H1 (cell line): ENCODE measurements around the gene JOSD1. TPM values are rescaled to one million over a fixed set of nuclear protein-coding genes. Genes with fewer than 3 reads are reported as not detected.

Experiments used
- CTCF ChIA-PET: fragments of 300-600 bp; sonication (Branson Sonifier 250); formaldehyde crosslinking; loops from one replicate; lab custom pipeline; 2021; ENCODE audit not compliant: partially characterized antibody; lab: Charles Lee
- POLR2A ChIA-PET: fragments of 300-600 bp; sonication (Branson Sonifier 250); formaldehyde crosslinking; loops from one replicate; lab custom pipeline; 2021; ENCODE audit warnings: inconsistent platforms; ENCODE audit not compliant: partially characterized antibody; lab: Charles Lee
- DNase-seq, 2 experiments: peaks; one replicate each; pipeline versions ENCODE4 v3.0.0 to v3.0.0-alpha.2; 2010 to 2022; ENCODE audit warnings: low spot score in 2 of 2, low read depth in 1 of 2, mixed read lengths in 1 of 2
- FAIRE-seq: peaks from 2 replicates; lab custom pipeline; 2011; peaks lifted over from hg19 to GRCh38; lab: Jason Lieb, UNC
- H2AFZ ChIP-seq: 2 replicates; pipeline ENCODE4 v1.8.1; 2012; ENCODE audit warnings: low read length, inconsistent platforms
- H2AK5ac ChIP-seq: 2 replicates; pipeline ENCODE4 v1.6.1; 2013; ENCODE audit warnings: low read depth, low read length
- H2BK120ac ChIP-seq: replicated peaks from 2 replicates; pipeline ENCODE3; 2013; ENCODE audit warnings: low read depth, low read length, inconsistent platforms
- H2BK12ac ChIP-seq: 2 replicates; pipeline ENCODE4 v1.6.1; 2013; ENCODE audit warnings: low read depth, low read length
- H2BK15ac ChIP-seq: 2 replicates; pipeline ENCODE4 v1.6.1; 2013; ENCODE audit warnings: low read length
- H2BK20ac ChIP-seq: 2 replicates; pipeline ENCODE4 v1.6.1; 2013; ENCODE audit warnings: low read length
- H2BK5ac ChIP-seq: 2 replicates; pipeline ENCODE4 v1.6.1; 2013; ENCODE audit warnings: low read depth, low read length
- H3K14ac ChIP-seq: 2 replicates; pipeline ENCODE4 v1.6.1; 2013; ENCODE audit warnings: inconsistent platforms; ENCODE audit not compliant: insufficient read length
- H3K18ac ChIP-seq: 2 replicates; pipeline ENCODE4 v1.6.1; 2013; ENCODE audit warnings: low read length; ENCODE audit errors: extremely low read depth
- H3K23ac ChIP-seq: 2 replicates; pipeline ENCODE4 v1.6.1; 2013; ENCODE audit warnings: inconsistent platforms; ENCODE audit not compliant: insufficient read length
- H3K23me2 ChIP-seq: 2 replicates; pipeline ENCODE4 v1.6.1; 2013; ENCODE audit warnings: low read depth, low read length
- H3K27ac ChIP-seq: 2 replicates; pipeline ENCODE4 v1.6.1; 2011; ENCODE audit warnings: low read depth, low read length, inconsistent platforms
- H3K27me3 ChIP-seq, 4 experiments: replicated peaks in 1 of 4; 1 replicate in 1 of 4; 2 replicates in 3 of 4; pipeline versions ENCODE4 v1.6.1 to v1.8.1; 2011 to 2013; ENCODE audit warnings: low read length in 3 of 4, mild to moderate bottlenecking in 3 of 4, inconsistent platforms in 2 of 4, mixed read lengths in 2 of 4, moderate library complexity in 1 of 4; ENCODE audit not compliant: control insufficient read depth in 3 of 4, insufficient read depth in 3 of 4; ENCODE audit errors: extremely low read depth in 1 of 4
- H3K36me3 ChIP-seq, 4 experiments: 2 replicates each; pipeline versions ENCODE4 v1.6.1 to v1.8.1; 2011 to 2013; ENCODE audit warnings: mild to moderate bottlenecking in 4 of 4, low read length in 3 of 4, moderate library complexity in 2 of 4, control low read depth in 1 of 4, inconsistent platforms in 1 of 4; ENCODE audit not compliant: insufficient read depth in 4 of 4, control insufficient read depth in 2 of 4
- H3K4ac ChIP-seq: replicated peaks from 2 replicates; pipeline ENCODE3; 2013; ENCODE audit warnings: low read length, low read depth, mixed read lengths, inconsistent platforms; ENCODE audit not compliant: insufficient read length
- H3K4me1 ChIP-seq, 4 experiments: replicated peaks in 1 of 4; 1 replicate in 1 of 4; 2 replicates in 3 of 4; pipeline versions ENCODE4 v1.6.1 to v1.8.1; 2011 to 2013; ENCODE audit warnings: low read length in 3 of 4, inconsistent platforms in 2 of 4, mixed read lengths in 1 of 4; ENCODE audit not compliant: insufficient read depth in 4 of 4, control insufficient read depth in 3 of 4
- H3K4me2 ChIP-seq, 2 experiments: 2 replicates each; pipeline versions ENCODE4 v1.6.1 to v1.8.1; 2011 to 2013; ENCODE audit warnings: low read depth in 2 of 2, low read length in 2 of 2, control low read depth in 1 of 2, inconsistent platforms in 1 of 2, mild to moderate bottlenecking in 1 of 2; ENCODE audit not compliant: insufficient read depth in 1 of 2
- H3K4me3 ChIP-seq, 4 experiments: fragments of 200-600, 300-600 bp in 1 of 4; sonication (generic), shearing (Covaris generic), sonication (Bioruptor Twin) in 1 of 4; 2 replicates each; pipeline versions ENCODE4 v1.5.1 to v1.8.1; 2011 to 2016; ENCODE audit warnings: low read length in 4 of 4, low read depth in 3 of 4, control low read depth in 2 of 4, inconsistent platforms in 2 of 4, mild to moderate bottlenecking in 2 of 4, mixed read lengths in 1 of 4, moderate library complexity in 1 of 4; ENCODE audit not compliant: insufficient read depth in 2 of 4; ENCODE audit errors: extremely low read depth in 1 of 4
- H3K56ac ChIP-seq: replicated peaks from 2 replicates; pipeline ENCODE3; 2013; ENCODE audit warnings: low read depth, mild to moderate bottlenecking, mixed read lengths, low read length, inconsistent platforms; ENCODE audit not compliant: insufficient read length
- H3K79me1 ChIP-seq: 2 replicates; pipeline ENCODE4 v1.6.1; 2013; ENCODE audit warnings: low read depth, low read length, control low read depth
- H3K79me2 ChIP-seq, 2 experiments: 2 replicates each; pipeline versions ENCODE4 v1.6.1 to v1.8.1; 2012 to 2013; ENCODE audit warnings: low read length in 2 of 2, mild to moderate bottlenecking in 2 of 2, inconsistent platforms in 1 of 2; ENCODE audit not compliant: insufficient read depth in 2 of 2, control insufficient read depth in 1 of 2
- H3K9ac ChIP-seq, 4 experiments: replicated peaks in 1 of 4; 1 replicate in 1 of 4; 2 replicates in 3 of 4; pipeline versions ENCODE4 v1.6.1 to v1.8.1; 2011 to 2013; ENCODE audit warnings: low read depth in 3 of 4, low read length in 3 of 4, control low read depth in 2 of 4, mild to moderate bottlenecking in 2 of 4, moderate library complexity in 2 of 4, inconsistent platforms in 1 of 4; ENCODE audit errors: extremely low read depth in 1 of 4
- H3K9me3 ChIP-seq, 2 experiments: 2 replicates each; pipeline versions ENCODE4 v1.6.1 to v1.8.1; 2012 to 2013; ENCODE audit warnings: mild to moderate bottlenecking in 2 of 2, moderate library complexity in 2 of 2, control low read depth in 1 of 2, inconsistent platforms in 1 of 2, low read depth in 1 of 2, low read length in 1 of 2, mixed read lengths in 1 of 2; ENCODE audit not compliant: insufficient read depth in 2 of 2
- H4K20me1 ChIP-seq, 2 experiments: replicated peaks in 1 of 2; 2 replicates each; pipeline versions ENCODE3 to v1.8.1; 2011 to 2013; ENCODE audit warnings: inconsistent platforms in 2 of 2, low read length in 2 of 2, mild to moderate bottlenecking in 1 of 2; ENCODE audit not compliant: insufficient read depth in 2 of 2, control insufficient read depth in 1 of 2
- H4K5ac ChIP-seq: 2 replicates; pipeline ENCODE4 v1.6.1; 2013; ENCODE audit warnings: low read length, low read depth, mixed read lengths, inconsistent platforms; ENCODE audit not compliant: insufficient read length
- H4K8ac ChIP-seq: 2 replicates; pipeline ENCODE4 v1.8.0; 2013; ENCODE audit warnings: mild to moderate bottlenecking, moderate library complexity, low read length, inconsistent platforms; ENCODE audit not compliant: insufficient read depth; ENCODE audit errors: extremely low read depth
- H4K91ac ChIP-seq: replicated peaks from 2 replicates; pipeline ENCODE3; 2013; ENCODE audit warnings: low read length, mixed read lengths, inconsistent platforms; ENCODE audit not compliant: insufficient read length
- CTCF ChIP-seq, 3 experiments: IDR thresholded peaks; 1 replicate in 2 of 3; 2 replicates in 1 of 3; pipeline versions ENCODE4 v1.5.1 to v1.6.1; 2011; ENCODE audit warnings: low read length in 3 of 3, mild to moderate bottlenecking in 3 of 3, inconsistent platforms in 2 of 3, low read depth in 1 of 3, moderate library complexity in 1 of 3; ENCODE audit not compliant: insufficient read depth in 1 of 3; ENCODE audit errors: control extremely low read depth in 1 of 3
- GABPA ChIP-seq: IDR thresholded peaks from 2 replicates; pipeline ENCODE4 v1.6.1; 2011; ENCODE audit warnings: mild to moderate bottlenecking, low read length, moderate library complexity, borderline replicate concordance; ENCODE audit not compliant: insufficient read depth
- JUN ChIP-seq: IDR thresholded peaks from 2 replicates; pipeline ENCODE4 v1.6.1; 2011; ENCODE audit warnings: low read depth, mild to moderate bottlenecking, improper control_type of control experiment, low read length
- JUND ChIP-seq: IDR thresholded peaks from 2 replicates; pipeline ENCODE4 v1.6.1; 2011; ENCODE audit warnings: mild to moderate bottlenecking, improper control_type of control experiment, low read length
- POLR2A ChIP-seq, 2 experiments: IDR thresholded peaks; 1 replicate in 1 of 2; 2 replicates in 1 of 2; pipeline ENCODE4 v1.6.1; 2011; ENCODE audit warnings: low read depth in 2 of 2, low read length in 2 of 2, mild to moderate bottlenecking in 2 of 2; ENCODE audit errors: control extremely low read depth in 1 of 2
- SP1 ChIP-seq: IDR thresholded peaks from 2 replicates; pipeline ENCODE4 v1.6.1; 2011; ENCODE audit warnings: low read depth, low read length
- ZNF274 ChIP-seq: IDR thresholded peaks from 2 replicates; pipeline ENCODE4 v1.7.0; 2012; ENCODE audit warnings: low read length, borderline replicate concordance; ENCODE audit errors: extremely low read depth
- WGBS, 2 experiments: shearing (Covaris generic) in 1 of 2; methylation state at CpG; one replicate each; pipeline versions ENCODE4 v1.1.6 to v1.1.7; 2013 to 2015; ENCODE audit warnings: low lambda C conversion rate in 2 of 2, mixed read lengths in 2 of 2, inconsistent platforms in 1 of 2, low coverage in 1 of 2, missing lambda C conversion rate in 1 of 2; ENCODE audit not compliant: insufficient replicate concordance in 2 of 2, insufficient coverage in 1 of 2, insufficient read length in 1 of 2; ENCODE audit errors: extremely low coverage in 1 of 2, missing lambda C conversion rate in 1 of 2; 5-methylcytosine and 5-hydroxymethylcytosine counted together
- polyA plus RNA-seq, 7 experiments: library from polyadenylated mRNA; depleted of rRNA in 3 of 7; stranded (reverse) in 5 of 7; unstranded in 2 of 7; fragments of >200 nt in 5 of 7; fragments of 200-250 nt in 2 of 7; gene quantifications; 1 replicate in 5 of 7; 2 replicates in 1 of 7; 4 replicates in 1 of 7; pipeline versions ENCODE4 v1.2.1 to v1.2.3, GENCODE V29; 2011 to 2013; ENCODE audit warnings: missing spikeins in 2 of 7, mixed read lengths in 2 of 7
- total RNA-seq: library from RNA; stranded (reverse); fragmentation: NEBNext Ultra II Directional; extraction: Animal tissue kit (Norgen Biotek cat#: 25700); gene quantifications from 2 replicates; pipeline ENCODE4 v1.2.1, GENCODE V29; 2021
- TF ChIP-seq, protein P1 (sequence below): IDR thresholded peaks from 2 replicates; pipeline ENCODE4 v1.6.1; 2011; ENCODE audit warnings: low read length, improper control_type of control experiment

JOSD1 gene
- total and polyA plus RNA-seq, 2 of the 8 experiments (the other 6 are each of a cell fraction or from before 2014, with no cell fraction given): 18.4 to 20.2 TPM

DNA sequence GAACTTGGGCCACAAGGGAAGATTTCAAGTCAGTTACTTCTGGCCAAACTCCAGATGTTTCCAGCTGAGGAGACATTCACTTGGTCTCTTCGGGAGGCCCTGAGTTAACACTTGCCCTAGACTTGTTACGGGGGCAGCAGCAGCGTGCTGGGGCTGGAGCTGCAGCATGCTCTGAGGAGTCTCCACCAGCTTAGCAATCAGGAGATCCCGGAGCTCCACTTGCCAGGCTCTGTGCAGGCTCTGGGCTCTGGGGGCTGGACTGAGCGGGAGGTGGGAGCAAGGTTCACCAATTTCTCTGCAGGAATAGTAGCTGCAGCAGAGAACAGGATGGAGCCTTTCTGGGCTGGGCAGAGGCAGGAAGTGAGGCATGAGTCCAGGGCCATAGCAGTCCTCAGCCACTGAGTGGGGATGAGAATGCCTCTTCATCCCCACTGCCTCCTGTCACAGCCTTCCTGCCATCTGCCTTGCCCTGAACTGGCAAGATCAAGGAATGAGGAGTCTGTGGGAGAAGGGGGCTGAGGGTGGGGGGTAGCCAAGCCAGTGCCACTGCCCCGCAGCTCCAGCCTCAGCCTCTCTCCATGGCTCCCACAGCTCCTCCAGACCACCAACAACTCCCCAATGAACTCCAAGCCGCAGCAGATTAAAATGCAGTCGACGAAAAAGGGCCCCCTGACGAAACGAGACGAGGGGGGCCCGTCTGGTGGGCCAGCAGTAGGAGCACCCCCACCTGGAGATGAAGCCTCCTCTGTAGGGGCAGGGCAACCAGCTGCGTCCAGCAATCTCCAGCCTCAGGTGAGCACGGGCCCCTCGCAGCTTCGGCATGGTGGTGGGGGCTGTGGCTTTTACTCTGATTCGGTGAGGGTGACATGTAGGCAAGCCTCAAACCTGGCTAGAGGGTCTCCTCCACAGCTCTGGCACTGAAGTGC, 28.4 kb upstream of the JOSD1 start:
- H3K4me1 ChIP-seq: no peaks in the 10 kb centered on the region
- no peaks in the 10 kb centered on the region for H3K9me3 ChIP-seq
- H4K5ac ChIP-seq: no peak overlapping the region
- no peaks in the 10 kb centered on the region for H3K79me1 ChIP-seq
- no peak overlapping the region for H3K23ac ChIP-seq
- DNase-seq (no peak), FAIRE-seq (no peak)
- H4K20me1 ChIP-seq: peaks cover 12 to 22% of the 10 kb centered on the region in 2 experiments
- 91% methylated on average over 18 of the region's 18 CpGs; no CpG with 5 or more reads in 1 of the 2 experiments for WGBS, 2 experiments
- H3K14ac ChIP-seq: no peak overlapping the region
- H3K18ac ChIP-seq: no peak overlapping the region
- H2BK12ac ChIP-seq: no peak overlapping the region
- CTCF ChIA-PET: interaction anchor here (0.5 to 10.1 kb wide), 5 partner anchors 10 to 130 kb away, joined by 3 to 124 read pairs (median 3); partner anchors contain the start of gene TOMM22
- no peak overlapping the region for H3K4ac ChIP-seq
- H3K27ac ChIP-seq: no peak overlapping the region
- no peak overlapping the region for H2AK5ac ChIP-seq
- H4K8ac ChIP-seq: no peak overlapping the region
- H3K36me3 ChIP-seq: peaks cover 30 to 78% (median 70%) of the 10 kb centered on the region in 4 experiments
- H3K4me2 ChIP-seq: no peak overlapping the region
- POLR2A ChIA-PET: interaction anchor here (1.0 to 2.0 kb wide), 4 partner anchors 11 to 48 kb away, joined by 3 to 7 read pairs (median 3); partner anchors contain the start of gene TOMM22
- H3K4me3 ChIP-seq: no peak overlapping the region
- no peak overlapping the region for H2BK120ac ChIP-seq
- no peak overlapping the region for H2BK20ac ChIP-seq
- no peaks in the 10 kb centered on the region for H3K27me3 ChIP-seq
- no peak overlapping the region for H3K9ac ChIP-seq
- H4K91ac ChIP-seq: no peak overlapping the region
- no peak overlapping the region for H2AFZ ChIP-seq
- no peak overlapping the region for H3K56ac ChIP-seq
- no peak overlapping the region for H2BK15ac ChIP-seq
- no peaks in the 10 kb centered on the region for H3K23me2 ChIP-seq
- H3K79me2 ChIP-seq: no peaks in the 10 kb centered on the region
- H2BK5ac ChIP-seq: no peak overlapping the region
- TF ChIP-seq ZNF274 (no peak), GABPA (no peak), SP1 (no peak), CTCF (IDR thresholded peaks at IDR 0.05; ENCODE audit: control extremely low read depth in 1 of 3, insufficient read depth in 1 of 3, low read depth in 1 of 3, low read length in 3 of 3) (no peak), JUND (no peak), JUN (no peak), POLR2A (IDR thresholded peaks at IDR 0.05; ENCODE audit: control extremely low read depth in 1 of 2, low read depth in 2 of 2, low read length in 2 of 2) (no peak)
- TF ChIP-seq, protein P1, sequence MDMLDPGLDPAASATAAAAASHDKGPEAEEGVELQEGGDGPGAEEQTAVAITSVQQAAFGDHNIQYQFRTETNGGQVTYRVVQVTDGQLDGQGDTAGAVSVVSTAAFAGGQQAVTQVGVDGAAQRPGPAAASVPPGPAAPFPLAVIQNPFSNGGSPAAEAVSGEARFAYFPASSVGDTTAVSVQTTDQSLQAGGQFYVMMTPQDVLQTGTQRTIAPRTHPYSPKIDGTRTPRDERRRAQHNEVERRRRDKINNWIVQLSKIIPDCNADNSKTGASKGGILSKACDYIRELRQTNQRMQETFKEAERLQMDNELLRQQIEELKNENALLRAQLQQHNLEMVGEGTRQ: no peak
